Lung microvascular endothelial cell (primary cell): ENCODE measurements around the gene CDC14A. TPM values are rescaled to one million over a fixed set of nuclear protein-coding genes. Genes with fewer than 3 reads are reported as not detected.
"Not testable (repeated sequence)": the region's sequence is repeated elsewhere in the genome, so short reads cannot be mapped to it uniquely, and the experiment has no call there.

Experiments
- DNase-seq, 2 donors: peaks; one replicate each; pipeline versions ENCODE4 v3.0.0 to v3.0.0-alpha.2; 2010; ENCODE audit warnings: low read depth in 2 of 2
- total RNA-seq: library from RNA; depleted of rRNA; stranded (reverse); fragments of >200 nt; gene quantifications from 2 replicates; pipeline ENCODE4 v1.2.1, GENCODE V29; 2014

Gene CDC14A
- total RNA-seq, 1 donor from 2014 or later, result 6.0 TPM

DNA sequence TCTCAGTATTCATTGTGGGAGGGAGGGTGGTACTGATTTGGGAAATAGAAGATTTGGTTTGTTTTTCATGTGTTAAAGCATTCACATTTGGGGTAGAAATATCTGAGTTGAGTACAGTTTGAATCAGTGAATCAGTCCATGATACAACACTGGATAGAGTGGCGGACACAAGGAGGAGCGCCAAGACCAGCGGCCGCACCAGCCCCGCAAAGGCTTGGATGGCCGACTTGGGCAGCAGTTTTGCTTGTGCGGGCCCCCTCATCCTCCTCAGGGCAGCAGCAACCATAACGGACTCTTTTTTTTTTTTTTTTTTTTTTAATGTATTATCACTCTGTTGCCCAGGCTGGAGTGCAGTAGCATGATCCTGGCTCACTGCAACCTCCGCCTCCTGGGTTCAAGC is 20.0 kb upstream of the CDC14A start:
- DNase-seq, result no peak

DNA sequence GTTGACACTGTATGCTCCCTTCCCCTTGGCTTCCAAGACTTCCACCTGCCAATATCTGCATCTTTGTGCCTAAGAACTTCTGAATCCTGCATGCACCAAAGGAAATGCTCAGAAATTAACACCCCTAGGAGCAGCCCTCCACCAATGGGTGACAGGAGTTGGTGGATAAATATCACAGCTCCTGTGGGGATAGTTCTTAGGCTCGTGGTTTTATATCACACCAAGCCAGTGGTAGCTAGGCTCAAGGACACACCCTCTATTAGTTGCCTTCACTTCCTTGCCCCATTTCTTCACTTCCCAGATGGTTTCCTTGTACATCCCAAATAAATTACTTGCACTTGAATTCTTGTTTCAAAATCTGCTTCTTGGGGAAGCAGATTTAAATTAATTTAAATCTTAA is 16.9 kb upstream of the CDC14A start:
- DNase-seq, result no peak

DNA sequence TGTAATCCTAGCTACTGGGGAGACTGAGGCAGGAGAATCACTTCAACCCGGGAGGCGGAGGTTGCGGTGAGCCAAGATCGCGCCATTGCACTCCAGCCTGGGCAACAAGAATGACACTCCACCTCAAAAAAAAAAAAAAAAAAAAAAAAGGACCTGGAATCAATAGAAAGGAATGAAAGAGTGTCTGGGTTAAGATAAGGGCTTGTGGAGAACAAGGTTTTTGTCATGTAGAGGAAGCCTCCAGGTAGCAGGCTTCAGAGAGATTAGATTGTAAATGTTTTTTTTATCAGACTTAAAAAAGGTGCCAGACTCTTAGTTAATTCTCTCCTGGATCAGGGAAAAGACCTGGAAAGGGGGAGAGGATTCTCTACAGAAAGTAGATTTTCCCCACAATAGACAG is 14.4 kb upstream of the CDC14A start:
- not testable (repeated sequence) for DNase-seq

DNA sequence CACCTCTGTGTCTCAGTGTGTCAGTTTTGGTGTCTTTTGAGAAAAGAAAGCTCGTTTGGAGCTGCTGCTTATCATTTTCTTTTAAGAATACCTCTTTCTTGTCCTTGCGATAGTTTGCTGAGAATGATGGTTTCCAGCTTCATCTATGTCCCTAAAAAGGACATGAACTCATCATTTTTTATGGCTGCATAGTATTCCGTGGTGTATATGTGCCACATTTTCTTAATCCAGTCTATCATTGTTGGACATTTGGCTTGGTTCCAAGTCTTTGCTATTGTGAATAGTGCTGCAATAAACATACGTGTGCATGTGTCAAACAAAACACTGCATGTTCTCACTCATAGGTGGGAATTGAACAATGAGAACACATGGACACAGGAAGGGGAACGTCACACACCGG is 12.6 kb upstream of the CDC14A start:
- not testable (repeated sequence) for DNase-seq

DNA sequence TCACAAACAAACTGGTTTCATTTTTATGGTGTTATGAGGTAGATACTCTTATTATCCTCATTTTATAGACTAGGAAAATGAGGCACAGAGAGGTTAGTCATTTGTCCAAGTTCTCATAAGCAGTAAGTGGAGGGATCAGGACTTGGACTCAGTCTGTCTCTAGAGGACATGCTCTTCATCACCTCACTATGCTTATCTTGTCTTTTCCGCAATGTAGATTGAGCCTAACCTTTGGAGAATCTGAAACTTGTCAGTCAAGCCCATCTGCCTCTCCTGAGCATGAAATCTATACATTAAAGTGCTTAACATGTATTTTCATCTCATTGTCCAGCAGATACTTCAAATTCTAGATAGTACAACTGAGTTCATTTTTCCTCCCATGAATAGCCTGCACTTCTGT is 11.8 kb upstream of the CDC14A start:
- no peak for DNase-seq

DNA sequence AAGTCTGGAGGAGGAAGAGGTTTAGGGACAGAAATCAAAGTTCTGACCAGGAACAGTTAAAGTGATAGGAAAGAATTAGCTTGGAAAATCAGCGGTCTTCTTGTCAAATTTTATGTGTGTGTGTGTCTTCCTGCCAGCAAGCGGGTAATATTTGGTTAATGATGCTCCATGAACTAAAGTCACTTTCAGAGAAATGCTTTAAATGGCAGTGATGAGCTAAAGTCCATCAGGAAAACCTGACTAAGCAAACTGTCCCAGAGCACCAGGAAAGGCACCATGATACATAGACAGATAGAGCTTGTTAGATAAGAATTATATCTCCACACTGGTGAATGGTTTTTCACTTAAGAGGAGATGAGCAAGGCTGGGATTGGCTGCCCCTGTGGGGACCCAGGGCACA is 10.0 kb upstream of the CDC14A start:
- no peak for DNase-seq

DNA sequence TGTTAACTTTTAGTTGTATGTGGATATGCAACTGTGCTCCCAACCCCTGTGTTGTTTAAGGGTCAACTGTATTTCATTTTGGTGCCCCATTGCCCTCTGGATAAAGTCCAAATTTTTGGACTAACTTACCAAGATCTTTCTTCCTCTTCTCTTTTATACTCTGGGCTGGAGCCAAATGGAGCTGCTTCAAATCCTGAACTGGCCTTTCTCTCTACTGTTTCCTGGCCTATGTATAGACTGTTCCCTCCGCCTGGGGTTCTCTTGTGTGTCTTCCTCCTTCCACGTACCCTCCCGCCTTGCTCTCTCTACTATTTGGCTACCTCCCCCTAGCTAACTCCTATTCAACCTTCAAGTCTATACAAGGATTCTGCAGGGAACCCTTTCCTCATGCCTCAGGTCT is 8.4 kb upstream of the CDC14A start:
- DNase-seq, result no peak

DNA sequence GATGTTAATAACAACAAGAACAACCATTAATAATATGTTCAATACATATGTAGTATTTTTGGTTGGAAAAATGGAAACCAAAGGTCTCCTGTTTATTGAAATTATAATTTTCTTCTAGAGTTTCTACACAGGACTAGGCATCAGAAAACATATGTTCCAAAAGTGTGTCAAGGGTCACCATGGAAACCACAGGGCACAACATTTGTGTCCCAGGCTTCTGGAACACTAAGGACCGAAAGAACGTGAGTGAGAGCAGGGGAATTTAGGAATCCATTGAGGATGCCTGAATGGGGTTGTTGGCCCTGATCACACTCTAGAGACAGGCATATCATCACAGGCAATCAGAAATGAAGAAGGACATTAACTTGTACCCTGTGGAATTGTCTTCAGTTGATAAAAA is 7.5 kb upstream of the CDC14A start:
- no peak for DNase-seq

DNA sequence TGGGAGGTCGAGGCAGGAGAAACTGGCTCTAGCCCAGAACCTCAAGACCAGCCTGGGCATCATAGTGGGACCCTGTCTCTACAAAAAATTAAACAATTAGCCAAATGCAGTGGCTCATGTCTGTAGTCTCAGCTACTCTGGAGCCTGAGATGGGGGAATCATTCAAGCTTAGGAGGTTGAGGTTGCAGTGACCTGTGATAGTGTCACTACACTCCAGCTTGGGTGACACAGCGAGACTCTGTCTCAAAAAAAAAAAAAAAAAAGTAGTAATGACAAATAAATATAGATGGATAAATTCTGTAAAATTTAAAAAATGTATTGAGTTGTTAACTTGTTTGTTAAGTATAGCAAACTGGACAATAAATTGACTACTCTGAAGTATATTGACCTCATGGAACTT is 5.9 kb upstream of the CDC14A start:
- DNase-seq, result no peak

DNA sequence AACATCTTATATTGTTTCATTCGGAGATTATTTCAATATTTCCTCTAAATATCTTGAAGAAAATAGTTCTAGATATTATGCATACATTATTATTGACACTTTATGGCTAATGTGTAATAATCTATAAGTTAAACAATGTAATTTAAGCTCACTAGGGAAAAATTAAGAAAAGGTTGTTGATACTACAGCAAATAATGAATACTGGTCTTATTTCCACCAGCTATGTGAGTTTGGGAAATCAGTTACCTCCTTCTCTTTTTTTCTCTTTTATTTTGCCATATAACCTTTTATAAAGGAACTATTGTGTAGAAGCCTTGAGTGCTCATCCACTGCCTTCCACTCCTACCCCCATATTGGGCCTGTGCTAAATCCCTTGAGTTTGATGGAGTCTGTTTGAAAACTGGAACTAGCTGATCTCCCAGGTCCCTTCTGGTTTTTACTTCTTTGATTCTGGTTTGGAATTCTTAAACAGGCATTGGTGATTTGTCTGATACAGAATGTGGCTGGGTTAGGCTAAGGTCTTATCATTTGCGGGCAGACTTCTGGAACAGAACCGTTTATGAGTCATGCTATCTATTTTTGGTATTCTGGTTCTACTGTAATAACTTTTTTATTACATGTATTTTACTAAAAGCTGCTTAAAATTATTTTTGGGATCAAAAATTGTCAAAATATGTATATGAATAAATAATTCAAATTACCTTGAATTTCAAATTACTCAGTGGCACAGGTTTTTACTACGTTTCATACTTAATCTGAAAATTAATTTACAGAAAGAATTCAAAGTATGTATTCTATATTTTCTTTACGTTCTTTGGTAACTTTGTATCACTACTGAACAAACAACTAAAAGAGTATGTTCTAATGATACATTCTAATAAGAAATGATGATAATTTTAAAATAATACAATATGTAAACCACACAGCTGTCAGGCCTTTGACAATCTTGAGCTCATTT is 5.0 kb upstream of the CDC14A start:
- peak in 1 of 2 donors; percentile 7 for DNase-seq

DNA sequence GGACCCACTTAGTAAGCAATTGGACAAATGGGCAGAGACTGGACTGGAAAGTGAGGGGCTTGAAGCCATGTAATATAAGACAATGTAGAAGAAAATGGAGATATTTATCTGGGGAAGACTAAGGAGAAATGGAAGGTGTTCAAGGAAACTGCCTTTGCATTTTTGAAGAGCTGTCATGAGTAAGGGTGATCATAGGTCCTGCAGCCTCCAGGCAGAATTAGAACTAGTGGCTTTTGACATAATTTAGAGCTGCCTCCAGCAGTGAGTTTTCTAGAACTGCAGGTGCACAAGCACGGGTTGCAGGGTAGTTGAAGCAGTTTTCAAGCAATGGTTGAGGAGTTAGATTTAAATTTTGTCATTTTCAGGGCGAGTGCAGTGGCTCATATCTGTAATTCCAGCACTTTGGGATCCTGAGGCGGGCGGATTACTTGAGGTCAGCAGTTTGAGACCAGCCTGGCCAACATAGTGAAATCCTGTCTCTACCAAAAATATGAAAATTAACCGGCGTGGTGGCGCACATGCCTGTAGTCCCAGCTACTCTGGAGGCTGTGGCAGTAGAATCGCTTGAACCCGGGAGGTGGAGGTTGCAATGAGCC is 3.7 kb upstream of the CDC14A start:
- DNase-seq, result no peak

DNA sequence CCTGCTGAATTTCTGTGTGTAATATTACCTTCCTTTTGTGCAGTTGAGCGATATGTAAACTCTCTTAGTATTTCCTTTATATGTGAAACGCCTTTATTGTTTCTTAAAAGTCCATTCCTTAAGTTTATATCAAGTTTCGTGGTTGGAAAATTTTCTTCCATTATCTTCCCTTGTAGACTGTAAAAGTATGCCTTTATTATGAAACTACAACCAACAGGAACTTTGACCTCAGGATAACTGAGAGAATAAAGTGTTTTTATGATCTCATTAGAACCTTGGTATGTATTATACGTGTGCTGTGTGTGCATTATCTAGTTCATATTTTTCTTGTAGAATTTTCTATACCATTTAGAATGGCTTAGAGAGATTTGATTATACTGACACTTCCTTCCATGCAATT is 3.1 kb upstream of the CDC14A start:
- no peak for DNase-seq

DNA sequence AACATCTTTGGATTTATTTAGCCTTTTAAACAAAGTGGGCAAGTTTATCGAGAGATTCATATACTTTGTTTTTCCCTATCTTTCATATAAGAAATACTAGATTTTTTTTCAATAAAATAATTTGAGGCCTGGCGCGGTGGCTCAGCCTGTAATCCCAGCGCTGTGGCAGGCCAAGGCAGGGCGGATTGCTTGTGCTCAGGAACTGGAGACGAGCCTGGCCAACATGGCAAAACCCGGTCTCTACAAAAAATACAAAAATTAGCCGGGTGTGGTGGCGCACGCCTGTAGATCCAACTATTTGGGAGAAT is 1.6 kb upstream of the CDC14A start:
- no peak for DNase-seq

DNA sequence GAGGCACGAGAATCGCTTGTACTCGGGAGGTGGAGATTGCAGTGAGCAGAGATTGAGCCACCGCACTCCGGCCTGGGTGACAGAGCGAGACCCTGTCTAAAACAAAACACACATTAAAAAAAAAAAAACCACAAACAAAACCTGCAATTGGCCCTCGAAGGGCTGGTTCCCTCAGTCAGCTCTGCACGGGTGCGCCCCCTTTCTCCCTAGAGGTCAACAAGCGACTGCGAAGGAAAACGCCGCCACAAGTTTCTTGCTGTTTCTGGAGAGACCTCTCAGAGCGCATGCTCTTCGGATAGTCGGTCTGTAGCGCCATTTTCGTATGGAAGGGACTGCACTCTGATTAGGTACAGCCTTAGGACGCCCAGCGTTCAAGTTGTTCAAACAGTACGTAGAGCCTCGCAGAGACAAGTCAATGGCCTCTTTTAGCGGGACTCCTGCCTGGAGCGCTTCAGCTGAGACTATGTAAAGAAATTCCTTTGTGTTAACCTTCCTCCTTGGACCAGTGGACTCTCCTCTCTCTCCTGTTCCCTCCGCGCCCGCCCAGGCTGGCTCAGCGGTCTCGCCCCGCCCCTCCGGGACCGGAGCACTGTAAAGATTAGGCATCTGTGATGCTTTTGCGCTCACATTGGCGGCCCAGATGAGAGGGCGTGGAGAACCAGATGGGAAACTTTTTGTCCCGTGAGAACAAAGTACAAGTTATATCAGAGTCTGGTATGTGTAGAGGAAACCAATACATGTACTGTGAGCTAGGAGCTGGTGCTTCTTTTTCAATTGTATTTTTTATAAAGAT is 1.0 kb upstream of the CDC14A start:
- DNase-seq, result peak; percentile 92

DNA sequence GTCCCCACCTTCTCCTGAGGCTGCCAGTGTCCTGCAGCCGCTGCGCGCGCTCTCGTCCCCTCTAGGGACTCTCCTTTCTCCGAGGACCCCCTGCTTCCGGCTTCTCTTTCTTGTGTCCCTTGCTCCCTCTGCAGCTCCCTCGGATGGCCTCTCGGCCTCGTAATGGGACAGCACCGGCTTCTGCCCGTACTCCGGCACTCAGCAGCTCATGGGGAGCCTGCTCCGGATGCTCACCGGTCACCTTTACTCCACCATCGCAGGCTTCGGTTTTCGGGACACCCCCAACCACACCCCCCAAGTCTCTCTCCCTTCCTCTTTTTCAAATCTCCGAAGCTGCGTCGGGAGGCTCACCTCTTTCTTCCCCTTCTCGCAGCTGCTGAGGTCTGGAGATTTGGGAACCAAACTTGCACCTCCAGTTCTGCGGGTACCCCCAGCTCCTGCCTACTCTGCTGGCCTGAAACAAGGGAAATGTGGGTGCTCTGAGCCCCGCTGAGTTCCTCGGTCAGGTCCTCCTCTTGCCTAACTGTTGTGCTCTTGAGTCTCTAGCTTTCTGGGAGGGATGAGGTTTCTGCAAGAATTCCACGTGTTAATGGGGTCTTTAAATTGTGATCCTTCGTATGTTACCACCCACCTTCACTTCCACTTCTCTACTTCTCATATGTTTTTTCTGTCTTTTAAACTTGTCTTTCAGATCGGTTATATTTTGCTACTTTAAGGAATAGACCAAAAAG is 930 bp downstream of the CDC14A start:
- peak in 1 of 2 donors; percentile 5 for DNase-seq

DNA sequence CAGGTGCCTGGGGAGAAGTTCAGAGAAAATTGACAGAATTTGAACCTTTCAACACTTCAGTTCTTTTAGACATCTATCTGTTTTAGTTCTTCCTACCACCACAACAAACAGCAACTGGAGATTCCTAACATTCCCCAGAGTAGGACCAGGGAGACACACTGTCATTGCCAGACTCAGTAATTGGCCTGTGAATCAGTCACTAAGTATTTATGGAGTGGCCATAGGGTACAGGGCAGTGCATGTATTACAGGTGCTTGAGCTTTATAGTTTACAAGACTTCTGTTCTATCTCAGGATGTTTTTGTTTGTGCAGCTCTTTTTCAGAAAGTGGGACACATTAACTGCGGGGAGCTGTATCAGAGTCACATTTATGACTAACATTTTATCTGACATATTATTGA is 1.7 kb downstream of the CDC14A start:
- DNase-seq, result peak; percentile 43 to 60

DNA sequence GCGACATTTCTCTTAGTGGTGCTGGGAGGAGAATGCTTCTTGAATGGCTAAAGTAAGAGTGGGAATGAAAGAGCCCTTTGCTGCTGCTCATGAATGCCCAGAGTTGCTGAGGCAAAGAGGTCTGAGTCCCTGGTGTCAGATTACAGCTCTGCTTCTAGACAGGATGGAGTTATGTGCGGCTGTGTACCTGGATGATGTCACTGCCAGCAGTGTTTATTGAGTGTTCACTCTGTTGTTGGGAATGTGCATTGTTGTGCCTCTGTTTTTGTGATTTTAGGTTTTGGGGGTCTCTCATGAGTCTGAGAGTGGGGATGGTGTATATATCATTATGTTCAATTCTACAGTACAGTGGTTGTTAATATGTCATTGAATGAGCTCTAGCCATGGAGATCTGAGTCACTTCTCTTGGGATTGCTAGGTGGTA is 2.7 kb downstream of the CDC14A start:
- DNase-seq, result peak; percentile 42 to 47

DNA sequence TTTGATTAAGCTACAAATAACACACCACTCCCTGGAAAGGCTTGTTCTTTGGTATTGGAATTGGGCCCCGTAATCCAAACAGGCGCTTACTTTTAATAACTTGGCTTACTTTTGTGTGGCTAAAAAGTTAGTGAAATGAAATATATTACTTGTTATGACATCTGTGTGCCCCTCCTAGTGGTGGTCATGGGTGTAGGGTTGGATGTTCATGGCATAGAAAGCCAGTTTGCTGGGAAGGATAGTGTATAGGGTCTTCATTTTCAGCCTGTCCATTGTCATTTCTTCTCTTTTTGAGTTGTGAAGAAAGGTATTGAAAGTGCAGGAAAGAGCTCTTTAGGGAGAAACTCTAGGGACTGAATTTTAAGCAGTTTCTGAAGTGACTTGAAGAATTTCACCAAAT is 5.9 kb downstream of the CDC14A start:
- peak; percentile 55 to 75 for DNase-seq

DNA sequence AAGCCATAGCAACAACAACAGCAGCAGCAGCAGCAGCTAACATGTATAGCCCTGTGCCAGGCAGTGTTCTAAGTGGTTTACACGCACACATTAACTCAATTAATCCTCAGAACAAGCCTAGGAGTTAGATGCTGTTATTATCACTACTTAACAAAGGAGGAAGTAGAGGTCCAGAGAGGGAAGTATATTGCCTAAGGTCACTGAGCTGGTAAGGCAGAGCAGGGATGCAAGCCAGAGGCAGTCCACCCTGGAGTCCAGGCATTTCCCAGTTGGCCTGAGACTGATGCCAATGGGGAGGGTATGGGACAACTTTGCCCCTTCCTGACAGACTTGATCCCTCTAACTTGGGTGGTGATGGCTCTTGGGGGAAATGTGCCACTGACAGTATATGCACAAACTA is 6.8 kb downstream of the CDC14A start:
- no peak for DNase-seq

DNA sequence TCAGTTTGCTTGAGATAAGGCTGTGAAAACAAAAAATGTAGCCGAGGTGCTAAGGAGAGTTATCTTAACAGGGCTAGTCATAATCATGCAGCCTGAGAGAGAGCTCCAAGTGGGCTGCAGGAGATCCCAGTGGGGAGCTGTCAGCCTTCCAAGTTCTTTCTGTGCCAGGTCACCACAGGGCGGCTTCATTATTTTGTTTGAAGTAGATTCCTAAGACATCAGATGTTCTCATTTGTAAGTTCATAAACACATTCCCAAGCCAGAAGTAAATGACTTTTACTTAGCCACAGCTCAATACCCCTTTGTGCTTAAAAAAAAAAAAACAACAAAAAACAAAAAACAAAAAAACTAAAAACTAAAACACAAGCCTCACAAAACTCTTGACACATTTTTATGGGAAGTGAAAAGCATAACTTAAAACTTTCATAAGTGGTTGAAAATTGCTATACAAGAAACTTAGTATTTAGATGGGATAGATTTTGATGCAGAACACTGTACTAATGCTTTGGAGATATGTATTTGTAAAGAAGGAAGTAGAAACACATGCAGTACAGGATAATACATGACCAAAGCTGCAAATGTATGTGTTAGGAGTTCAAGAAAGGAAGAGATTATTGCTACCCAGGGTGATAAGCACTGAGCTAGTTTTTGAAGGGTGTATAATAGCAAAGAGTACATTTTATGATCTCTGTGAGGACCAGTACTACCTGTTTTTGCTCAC is 8.6 kb downstream of the CDC14A start:
- DNase-seq, result peak in 1 of 2 donors; percentile 42

DNA sequence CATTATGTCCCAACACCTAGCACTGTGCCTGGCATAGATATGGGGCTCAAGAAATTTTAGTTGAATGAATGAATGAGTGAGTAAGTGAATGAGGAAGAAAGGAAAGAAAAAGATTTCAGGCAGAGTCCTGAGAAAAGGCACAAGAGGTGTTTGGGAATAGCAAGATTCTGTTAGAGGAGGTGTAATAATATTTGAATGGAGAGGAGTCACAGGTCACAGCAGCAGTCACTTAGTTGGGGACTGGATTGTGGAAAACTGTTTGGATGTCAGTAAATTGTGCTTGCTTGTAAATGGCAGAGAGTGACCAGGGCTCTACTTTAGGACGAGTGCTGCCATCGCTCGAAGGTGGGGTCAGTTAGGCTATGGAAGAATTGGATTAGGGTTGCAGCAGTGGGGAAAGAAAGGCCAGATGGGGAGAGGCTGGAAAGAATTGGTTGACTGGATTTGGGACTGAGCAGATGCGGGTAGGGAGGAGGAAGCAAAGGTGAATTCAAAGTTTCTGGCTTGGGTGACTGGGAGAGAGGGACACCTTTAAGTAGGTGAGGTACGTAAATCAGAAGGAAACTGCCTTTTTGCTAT is 9.3 kb downstream of the CDC14A start:
- DNase-seq, result no peak
